Karpas-422 (cell line): Measurements from ENCODE around the gene RASAL1. TPM values are rescaled to one million over a fixed set of nuclear protein-coding genes. Genes with fewer than 3 reads are reported as not detected.
A peak's percentile ranks its signal among the peaks of the same experiment; 100 is the strongest.
"Not testable (repeated sequence)": the region's sequence is repeated elsewhere in the genome, so short reads cannot be mapped to it uniquely, and the experiment has no call there.

Experiments used
- DNase-seq: peaks from one replicate; pipeline ENCODE4 v3.0.0-alpha.2; 2015
- H2AFZ ChIP-seq: fragments of 200-600 bp; sonication (generic); 2 replicates; pipeline ENCODE4 v1.6.1; 2014; ENCODE audit warnings: antibody characterized with exemption, low read length, mixed read lengths
- H3K27ac ChIP-seq: fragments of 200-600 bp; sonication (generic); 2 replicates; pipeline ENCODE4 v1.5.1; 2014; ENCODE audit warnings: mild to moderate bottlenecking, low read length, moderate library complexity
- H3K27me3 ChIP-seq: fragments of 200-600 bp; sonication (generic); 2 replicates; pipeline ENCODE4 v1.6.1; 2014; ENCODE audit warnings: low read length, mixed read lengths
- H3K36me3 ChIP-seq: fragments of 200-600 bp; sonication (generic); 2 replicates; pipeline ENCODE4 v1.6.1; 2014; ENCODE audit warnings: low read length, mixed read lengths; ENCODE audit not compliant: insufficient read depth
- H3K4me1 ChIP-seq: fragments of 200-600 bp; sonication (generic); 2 replicates; pipeline ENCODE4 v1.6.1; 2014; ENCODE audit warnings: mild to moderate bottlenecking, low read length, mixed read lengths
- H3K4me2 ChIP-seq: fragments of 200-600 bp; sonication (generic); 2 replicates; pipeline ENCODE4 v1.6.1; 2014; ENCODE audit warnings: low read length, low read depth, mild to moderate bottlenecking; ENCODE audit not compliant: poor library complexity, severe bottlenecking
- H3K4me3 ChIP-seq: fragments of 200-600 bp; sonication (generic); 2 replicates; pipeline ENCODE4 v1.5.1; 2014; ENCODE audit warnings: mild to moderate bottlenecking, antibody characterized with exemption, low read length, mixed read lengths
- H3K79me2 ChIP-seq: fragments of 200-600 bp; sonication (generic); 2 replicates; pipeline ENCODE4 v1.6.1; 2014; ENCODE audit warnings: mild to moderate bottlenecking, low read length, mixed read lengths
- H3K9ac ChIP-seq: fragments of 200-600 bp; sonication (generic); 2 replicates; pipeline ENCODE4 v1.6.0; 2014; ENCODE audit warnings: low read length
- H3K9me2 ChIP-seq: fragments of 200-600 bp; sonication (generic), shearing (Covaris generic); replicated peaks from 2 replicates; pipeline ENCODE4 v1.6.0; 2014; ENCODE audit warnings: mild to moderate bottlenecking, low read length, moderate library complexity; ENCODE audit not compliant: insufficient read depth
- H3K9me3 ChIP-seq: fragments of 300-700, 200-600 bp; sonication (generic); 2 replicates; pipeline ENCODE4 v1.6.1; 2014; ENCODE audit warnings: low read length, mixed read lengths
- H4K20me1 ChIP-seq: fragments of 200-600 bp; sonication (generic); 2 replicates; pipeline ENCODE4 v1.6.1; 2014; ENCODE audit warnings: mild to moderate bottlenecking, antibody characterized with exemption, low read length, low read depth; ENCODE audit not compliant: insufficient read depth
- total RNA-seq: library from RNA; depleted of rRNA; stranded (reverse); fragments of >200 nt; shearing (Covaris generic); gene quantifications from 2 replicates; pipeline ENCODE4 v1.2.3, GENCODE V29; 2014; ENCODE audit warnings: low replicate concordance

Gene RASAL1
- total RNA-seq, 1 experiment from 2014 or later, result 3.4 TPM

DNA sequence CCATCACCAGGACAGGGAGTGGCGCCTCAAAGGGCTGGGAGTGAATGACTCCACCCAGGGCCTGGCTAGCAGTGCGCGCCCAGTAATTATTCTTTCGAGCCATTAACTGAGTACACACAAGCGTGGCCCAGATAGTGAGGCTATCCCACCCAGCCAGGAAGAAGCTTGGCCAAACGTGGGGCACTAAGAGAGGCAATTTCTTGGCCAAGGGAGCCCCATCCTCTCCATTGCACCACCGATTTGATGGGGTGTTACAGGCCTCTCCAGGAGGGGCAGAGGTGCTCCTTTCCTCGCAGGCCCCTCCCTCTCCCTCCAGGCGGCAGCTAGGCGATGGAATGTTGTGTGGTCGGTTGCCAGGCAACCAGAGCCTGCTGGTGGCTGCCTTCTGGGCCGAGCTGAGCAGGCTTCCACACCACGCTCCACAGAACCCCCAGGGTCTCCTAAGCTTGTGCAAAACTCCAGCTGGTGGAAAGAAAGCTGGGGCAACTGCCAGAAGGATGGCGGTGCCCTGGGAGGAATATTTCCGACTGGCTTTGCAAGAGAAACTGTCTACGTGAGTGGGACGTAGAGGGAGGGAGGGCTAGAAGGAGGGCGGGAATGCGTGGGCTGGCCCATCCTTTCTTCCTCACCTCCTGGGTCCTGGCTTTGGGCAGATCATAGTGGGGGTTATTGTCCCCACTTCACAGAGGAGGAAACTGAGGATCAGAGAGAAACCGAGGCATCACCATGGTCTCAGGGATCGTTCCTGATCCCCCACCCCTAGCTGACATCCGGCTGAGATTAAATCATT is 14.0 kb upstream of the RASAL1 start, which contains the start of gene CFAP73:
Gene CFAP73, plus strand, starts transcription at position 364 of the 790 bp plus-strand sequence. Its CDS starts 134 bp downstream, at position 498.
- H3K79me2 ChIP-seq, result no peaks in the 10 kb centered on the region
- no peak within 1 kb of the TSS for H3K4me3 ChIP-seq
- H4K20me1 ChIP-seq, result no peaks in the 10 kb centered on the region
- no peak within 1 kb of the TSS for H3K27ac ChIP-seq
- no peaks in the 10 kb centered on the region for H3K9me2 ChIP-seq
- DNase-seq, result no peak
- H3K27me3 ChIP-seq, result no peaks in the 10 kb centered on the region
- no peaks in the 10 kb centered on the region for H3K9me3 ChIP-seq
- no peak within 1 kb of the TSS for H3K9ac ChIP-seq
- H2AFZ ChIP-seq, result no peak within 1 kb of the TSS
- H3K36me3 ChIP-seq, result no peaks in the 10 kb centered on the region
- peaks cover 17% of the 10 kb centered on the region for H3K4me1 ChIP-seq
- no peak within 1 kb of the TSS for H3K4me2 ChIP-seq

DNA sequence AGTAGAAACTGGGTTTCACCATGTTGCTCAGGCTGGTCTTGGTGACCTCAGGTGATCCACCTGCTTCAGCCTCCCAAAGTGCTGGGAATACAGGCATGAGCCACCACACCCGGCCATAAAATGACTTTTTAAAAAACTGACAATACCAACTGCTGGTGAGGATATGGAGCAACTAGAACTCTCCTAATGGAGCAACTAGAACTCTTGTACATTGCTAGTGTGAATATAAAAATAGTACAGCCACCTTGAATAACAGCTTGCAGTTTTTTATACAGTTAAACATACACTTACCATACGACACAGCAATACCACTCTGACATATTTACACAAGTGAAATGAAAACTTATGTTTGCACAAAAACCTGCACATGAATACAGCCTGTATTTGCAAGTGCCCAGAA is 11.4 kb upstream of the RASAL1 start:
- Histone ChIP-seq H3K27ac (no peak overlapping the region), H3K4me2 (no peak overlapping the region), H3K79me2 (no peaks in the 10 kb centered on the region), H3K4me1 (peaks cover 10% of the 10 kb centered on the region), H3K4me3 (no peak overlapping the region), H3K27me3 (no peaks in the 10 kb centered on the region), H3K9me2 (no peaks in the 10 kb centered on the region), H3K9me3 (no peaks in the 10 kb centered on the region), H2AFZ (no peak overlapping the region), H3K36me3 (no peaks in the 10 kb centered on the region), H3K9ac (no peak overlapping the region), H4K20me1 (no peaks in the 10 kb centered on the region)
- no peak for DNase-seq

DNA sequence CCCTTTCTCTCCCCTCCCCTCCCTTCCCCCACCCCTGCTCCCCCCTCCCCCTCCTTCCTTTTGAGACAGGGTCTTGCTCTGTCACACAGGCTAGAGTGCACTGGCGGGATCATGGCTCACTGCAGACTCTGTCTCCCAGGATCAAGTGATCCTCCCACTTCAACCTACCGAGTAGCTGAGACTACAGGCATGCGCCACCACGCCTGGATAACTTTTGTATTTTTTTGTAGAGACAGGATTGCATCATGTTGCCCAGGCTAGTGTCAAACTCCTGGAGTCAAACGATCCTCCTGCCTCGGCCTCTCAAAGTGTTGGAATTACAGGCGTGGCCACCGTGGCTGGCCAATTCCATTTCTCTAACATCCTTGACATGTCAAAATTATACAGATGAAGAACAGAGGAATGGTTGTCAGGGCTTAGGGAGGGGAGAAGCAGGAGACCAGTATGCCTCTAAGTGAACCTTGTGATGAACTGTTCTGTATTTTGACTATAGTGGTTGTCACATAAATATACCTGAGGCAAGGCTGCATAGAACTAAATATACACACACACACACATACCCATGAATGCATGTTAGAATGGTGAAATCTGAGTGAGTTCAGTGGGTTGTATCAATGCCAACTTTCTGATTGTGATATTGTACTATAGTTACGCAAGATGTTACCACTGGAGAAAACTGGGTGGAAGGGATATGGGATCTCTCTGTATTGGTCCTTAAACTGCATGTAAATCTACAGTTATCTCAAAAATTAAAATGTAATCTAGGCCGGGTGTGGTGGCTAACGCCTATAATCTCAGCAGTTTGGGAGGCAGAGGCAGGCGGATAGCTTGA is 10.4 kb upstream of the RASAL1 start:
- no peaks in the 10 kb centered on the region for H3K79me2 ChIP-seq
- H2AFZ ChIP-seq, result no peak overlapping the region
- no peak overlapping the region for H3K27ac ChIP-seq
- H4K20me1 ChIP-seq, result no peaks in the 10 kb centered on the region
- H3K4me2 ChIP-seq, result no peak overlapping the region
- H3K4me1 ChIP-seq, result peaks cover 12% of the 10 kb centered on the region
- no peak overlapping the region for H3K4me3 ChIP-seq
- no peak overlapping the region for H3K9ac ChIP-seq
- no peaks in the 10 kb centered on the region for H3K36me3 ChIP-seq
- H3K9me3 ChIP-seq, result no peaks in the 10 kb centered on the region
- H3K9me2 ChIP-seq, result no peaks in the 10 kb centered on the region
- DNase-seq, result no peak
- H3K27me3 ChIP-seq, result no peaks in the 10 kb centered on the region

DNA sequence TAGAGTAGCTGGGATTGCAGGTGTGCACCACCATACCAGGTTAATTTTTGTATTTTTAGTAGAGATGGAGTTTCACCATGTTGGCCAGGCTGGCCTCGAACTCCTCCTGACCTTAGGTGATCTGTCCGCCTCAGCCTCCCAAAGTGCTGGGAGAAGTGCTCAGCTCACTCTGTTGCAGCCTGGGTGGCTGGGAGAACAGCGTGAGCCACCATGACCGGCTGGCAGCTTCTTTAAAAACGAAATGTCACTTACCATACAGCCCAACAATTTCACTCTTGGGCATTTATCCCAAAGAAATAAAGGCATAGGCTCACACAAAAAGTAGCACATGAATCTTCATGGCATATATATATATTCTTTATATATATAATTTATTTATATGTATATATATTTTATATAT is 9.2 kb upstream of the RASAL1 start:
- Histone ChIP-seq H4K20me1 (no peaks in the 10 kb centered on the region), H3K79me2 (no peaks in the 10 kb centered on the region), H3K9me3 (no peaks in the 10 kb centered on the region), H3K27ac (no peak overlapping the region), H3K4me2 (no peak overlapping the region), H3K9me2 (no peaks in the 10 kb centered on the region), H2AFZ (no peak overlapping the region), H3K36me3 (no peaks in the 10 kb centered on the region), H3K9ac (no peak overlapping the region), H3K4me1 (peaks cover 12% of the 10 kb centered on the region), H3K4me3 (no peak overlapping the region), H3K27me3 (no peaks in the 10 kb centered on the region)
- DNase-seq, result no peak

DNA sequence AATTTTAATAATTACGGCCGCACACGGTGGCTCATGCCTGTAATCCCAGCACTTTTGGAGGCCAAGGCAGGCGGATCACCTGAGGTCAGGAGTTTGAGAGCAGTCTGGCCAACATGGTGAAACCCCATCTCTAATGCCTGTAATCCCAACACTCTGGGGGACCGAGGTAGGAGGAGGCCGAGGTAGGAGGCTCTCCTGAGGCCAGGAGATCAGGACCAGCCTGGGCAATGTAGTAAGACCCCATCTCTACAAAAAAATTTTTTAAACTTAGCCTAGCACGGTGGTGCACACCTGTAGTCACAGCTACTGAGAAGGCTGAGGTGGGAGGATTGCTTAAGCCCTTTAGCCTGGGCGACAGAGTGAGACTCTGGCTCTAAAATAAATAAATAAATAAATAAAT is 8.4 kb upstream of the RASAL1 start:
- Histone ChIP-seq H3K9ac (no peak overlapping the region), H3K9me3 (no peaks in the 10 kb centered on the region), H3K27ac (no peak overlapping the region), H3K4me2 (no peak overlapping the region), H3K36me3 (no peaks in the 10 kb centered on the region), H3K9me2 (no peaks in the 10 kb centered on the region), H3K4me3 (no peak overlapping the region), H3K27me3 (no peaks in the 10 kb centered on the region), H4K20me1 (no peaks in the 10 kb centered on the region), H2AFZ (no peak overlapping the region), H3K79me2 (no peaks in the 10 kb centered on the region), H3K4me1 (peaks cover 12% of the 10 kb centered on the region)
- no peak for DNase-seq

DNA sequence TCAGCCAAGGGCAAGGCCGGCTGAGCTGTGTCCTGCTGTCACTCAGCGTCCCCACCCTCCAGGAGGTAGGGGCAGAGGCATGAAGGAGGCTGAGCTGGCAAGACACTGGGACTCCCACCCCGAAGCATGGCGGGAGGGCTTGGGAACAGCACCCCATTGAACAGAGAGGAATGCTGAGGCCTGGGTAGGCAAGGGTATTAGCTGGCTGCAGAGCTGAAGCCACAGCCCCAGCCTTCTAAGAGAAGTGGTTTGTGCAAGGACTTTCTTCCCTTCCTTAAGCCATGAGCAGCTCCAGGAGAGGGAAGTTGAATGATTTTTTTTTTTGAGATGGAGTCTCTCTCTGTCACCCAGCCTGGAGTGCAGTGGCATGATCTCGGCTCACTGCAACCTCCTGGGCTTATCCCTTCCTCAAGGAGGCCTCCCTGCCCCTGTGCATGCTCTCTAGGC is 7.3 kb upstream of the RASAL1 start:
- Histone ChIP-seq H3K27ac (no peak overlapping the region), H2AFZ (peak overlapping the region; percentile 85; the same call in 1 of the 2 replicates), H3K9me3 (no peaks in the 10 kb centered on the region), H3K9me2 (no peaks in the 10 kb centered on the region), H3K4me2 (no peak overlapping the region), H4K20me1 (no peaks in the 10 kb centered on the region), H3K79me2 (no peaks in the 10 kb centered on the region), H3K4me3 (no peak overlapping the region), H3K4me1 (peaks cover 12% of the 10 kb centered on the region), H3K9ac (no peak overlapping the region; the same call in 1 of the 2 replicates), H3K36me3 (no peaks in the 10 kb centered on the region), H3K27me3 (no peaks in the 10 kb centered on the region)
- no peak for DNase-seq

DNA sequence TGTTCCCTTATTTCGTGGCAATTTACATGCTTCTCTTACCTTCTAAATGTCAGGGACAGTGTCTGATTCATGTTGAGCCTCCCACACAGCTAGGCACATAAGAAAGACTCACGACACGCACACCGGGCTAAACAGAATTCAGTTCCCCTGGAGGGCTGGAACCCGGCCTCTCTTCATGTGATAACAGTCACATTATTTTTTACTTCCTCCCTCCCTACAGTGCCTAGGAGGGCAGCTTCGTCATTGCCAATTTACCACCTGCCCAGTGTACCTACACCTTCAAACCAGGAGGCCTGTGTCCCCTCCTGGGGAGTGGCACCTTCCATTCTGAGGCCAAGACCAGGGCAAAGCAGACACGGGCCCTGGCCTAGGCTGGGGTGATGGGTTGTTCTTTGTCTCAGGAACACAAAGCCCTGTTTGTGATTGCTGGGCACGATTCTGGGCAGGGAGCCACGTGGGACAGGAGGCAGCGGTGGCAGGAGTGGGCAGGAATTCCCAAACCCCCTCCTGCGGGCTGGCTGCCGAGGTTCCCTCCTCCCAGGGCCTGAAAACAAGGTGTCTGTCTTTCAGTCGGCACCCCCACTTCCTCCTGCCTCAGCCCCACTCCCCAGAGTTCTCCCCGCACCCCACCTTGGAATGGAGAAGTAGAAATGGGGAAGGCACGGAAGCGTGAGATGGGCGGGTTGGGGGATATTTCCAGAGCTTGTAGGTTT is 6.8 kb upstream of the RASAL1 start:
- Histone ChIP-seq H3K4me1 (peaks cover 12% of the 10 kb centered on the region), H3K27me3 (no peaks in the 10 kb centered on the region), H4K20me1 (no peaks in the 10 kb centered on the region), H3K79me2 (no peaks in the 10 kb centered on the region), H3K9ac (peak overlapping the region; percentile 21; the same call in 1 of the 2 replicates), H2AFZ (peak overlapping the region; percentile 85; the same call in 1 of the 2 replicates), H3K4me3 (no peak overlapping the region), H3K27ac (no peak overlapping the region), H3K36me3 (no peaks in the 10 kb centered on the region), H3K4me2 (no peak overlapping the region), H3K9me3 (no peaks in the 10 kb centered on the region), H3K9me2 (no peaks in the 10 kb centered on the region)
- no peak for DNase-seq

DNA sequence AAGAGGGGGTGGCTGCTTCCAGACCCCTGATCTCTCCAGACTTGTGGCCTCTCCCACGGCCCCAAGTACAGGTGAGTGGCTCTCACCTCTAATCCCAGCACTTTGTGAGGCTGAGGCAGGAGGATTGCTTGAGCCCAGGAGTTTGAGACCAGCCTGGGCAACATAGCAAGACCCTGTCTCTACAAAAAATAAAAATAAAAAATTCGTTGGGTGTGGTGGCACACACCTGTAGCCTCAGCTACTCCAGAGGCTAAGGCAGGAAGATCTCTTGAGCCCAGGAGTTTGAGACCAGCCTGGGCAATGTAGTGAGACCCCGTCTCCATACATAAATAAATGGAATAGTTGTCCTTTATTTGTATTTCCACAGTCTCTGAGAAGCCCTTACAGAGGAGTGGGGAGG is 6.2 kb upstream of the RASAL1 start:
- H3K9me3 ChIP-seq, H3K27ac ChIP-seq, H3K4me2 ChIP-seq, H2AFZ ChIP-seq, H3K9ac ChIP-seq, H3K79me2 ChIP-seq, H3K9me2 ChIP-seq, H3K27me3 ChIP-seq, H4K20me1 ChIP-seq, H3K4me3 ChIP-seq, H3K36me3 ChIP-seq, DNase-seq: not testable (repeated sequence)
- peaks cover 12% of the 10 kb centered on the region for H3K4me1 ChIP-seq
